Activated effector memory CD4-positive, alpha-beta T cell treated with anti-CD3 and anti-CD28 coated beads, Interleukin-2, amount 50 U/mL, for 16 hours (primary cell): ENCODE measurements around the gene GABRD.
"Not testable (repeated sequence)": the region's sequence is repeated elsewhere in the genome, so short reads cannot be mapped to it uniquely, and the experiment has no call there.

Experiments used
- DNase-seq: peaks from one replicate; pipeline ENCODE4 v3.0.0-alpha.2; 2020

Gene GABRD

GRCh38 chr1:2019172-2019543 lies at the start of gene GABRD:
GABRD (plus strand) TSS chr1:2019345; CDS start chr1:2019424, 79 bp downstream.
- DNase-seq, result no peak

- no peak for DNase-seq
Measured at GRCh38 chr1:1969505-1969900, 49.6 kb upstream of the GABRD start.

GRCh38 chr1:1969953-1970716 lies 49.0 kb upstream of the GABRD start:
- no peak for DNase-seq

- DNase-seq, result no peak
Measured at GRCh38 chr1:1971017-1971416, 48.1 kb upstream of the GABRD start.

GRCh38 chr1:1971688-1972087 lies 47.5 kb upstream of the GABRD start:
- no peak for DNase-seq

GRCh38 chr1:1972976-1973715 lies 46.0 kb upstream of the GABRD start:
- no peak for DNase-seq

GRCh38 chr1:1973716-1974642 lies 45.2 kb upstream of the GABRD start:
- no peak for DNase-seq

- DNase-seq, result no peak
Measured at GRCh38 chr1:1974834-1975233, 44.3 kb upstream of the GABRD start.

- DNase-seq, result no peak
Measured at GRCh38 chr1:1975535-1975934, 43.6 kb upstream of the GABRD start.

- no peak for DNase-seq
Measured at GRCh38 chr1:1976031-1976430, 43.1 kb upstream of the GABRD start.

GRCh38 chr1:1978108-1978507 lies 41.0 kb upstream of the GABRD start:
- DNase-seq, result no peak

GRCh38 chr1:1978690-1979481 lies 40.3 kb upstream of the GABRD start:
- DNase-seq, result not testable (repeated sequence)

- no peak for DNase-seq
Measured at GRCh38 chr1:1979482-1980165, 39.5 kb upstream of the GABRD start.

- no peak for DNase-seq
Measured at GRCh38 chr1:1980467-1981141, 38.5 kb upstream of the GABRD start.

- no peak for DNase-seq
Measured at GRCh38 chr1:1981142-1981500, 38.0 kb upstream of the GABRD start.

GRCh38 chr1:1981631-1982327 lies 37.4 kb upstream of the GABRD start:
- not testable (repeated sequence) for DNase-seq

GRCh38 chr1:1982379-1983232 lies 36.5 kb upstream of the GABRD start:
- no peak for DNase-seq

GRCh38 chr1:1984560-1985070 lies 34.5 kb upstream of the GABRD start:
- DNase-seq, result no peak

GRCh38 chr1:1985375-1986050 lies 33.6 kb upstream of the GABRD start:
- no peak for DNase-seq
